HepG2 (cell line): ENCODE results near the gene VPS25. TPM values are rescaled to one million over a fixed set of nuclear protein-coding genes. Genes with fewer than 3 reads are reported as not detected.

ENCODE experiments used
- AKAP8 ChIP-seq: sonication (generic); formaldehyde crosslinking; IDR thresholded peaks from 2 replicates; pipeline ENCODE4 v1.5.1; 2020; ENCODE audit warnings: mild to moderate bottlenecking, missing genetic modification reagents
- CSRNP1 ChIP-seq: sonication (generic); formaldehyde crosslinking; IDR thresholded peaks from 2 replicates; pipeline ENCODE4 v1.8.1; 2023; ENCODE audit warnings: mild to moderate bottlenecking, missing genetic modification reagents
- FOSL1 ChIP-seq: sonication (generic); formaldehyde crosslinking; IDR thresholded peaks from 2 replicates; pipeline ENCODE4 v1.9.0; 2021; ENCODE audit warnings: missing genetic modification reagents, borderline replicate concordance
- FOXM1 ChIP-seq: sonication (generic); formaldehyde crosslinking; IDR thresholded peaks from 2 replicates; pipeline ENCODE4 v1.5.0; 2020; ENCODE audit warnings: missing genetic modification reagents
- GABPA ChIP-seq, 2 experiments: IDR thresholded peaks; 2 replicates each; pipeline ENCODE4 v1.6.1; 2011 to 2016; ENCODE audit warnings: low read depth in 2 of 2, low read length in 1 of 2, missing biosample characterization in 1 of 2, missing genetic modification characterization in 1 of 2
- HDAC6 ChIP-seq: fragments of 200-600 bp; sonication (generic); IDR thresholded peaks from 2 replicates; pipeline ENCODE4 v1.7.0; 2017; ENCODE audit warnings: mild to moderate bottlenecking, antibody characterized with exemption, low read length, low read depth
- JUNB ChIP-seq: sonication (generic); formaldehyde crosslinking; IDR thresholded peaks from 2 replicates; pipeline ENCODE4 v1.8.0; 2022; ENCODE audit warnings: missing genetic modification reagents, mild to moderate bottlenecking, borderline replicate concordance
- KDM1A ChIP-seq: IDR thresholded peaks from 2 replicates; pipeline ENCODE4 v1.6.1; 2016; ENCODE audit warnings: missing compliant biosample characterization
- KDM5A ChIP-seq: fragments of 200-600 bp; sonication (generic); IDR thresholded peaks from 2 replicates; pipeline ENCODE4 v1.7.0; 2018; ENCODE audit warnings: antibody characterized with exemption, mild to moderate bottlenecking, low read length, borderline replicate concordance
- NAIF1 ChIP-seq: sonication (generic); formaldehyde crosslinking; IDR thresholded peaks from 2 replicates; pipeline ENCODE4 v1.5.0; 2020; ENCODE audit warnings: mild to moderate bottlenecking, missing genetic modification reagents, borderline replicate concordance
- NR2F1 ChIP-seq, 2 experiments: fragments of 450-650 bp in 1 of 2; formaldehyde crosslinking in 1 of 2; IDR thresholded peaks; 2 replicates each; pipeline versions ENCODE4 v1.5.0 to v1.6.1; 2016 to 2020; ENCODE audit warnings: mild to moderate bottlenecking in 1 of 2, missing compliant biosample characterization in 1 of 2, missing genetic modification reagents in 1 of 2, moderate library complexity in 1 of 2
- NR2F2 ChIP-seq: IDR thresholded peaks from 2 replicates; pipeline ENCODE4 v1.6.1; 2012; ENCODE audit warnings: low read depth, inconsistent platforms, borderline replicate concordance
- RBAK ChIP-seq: sonication (generic); formaldehyde crosslinking; IDR thresholded peaks from 2 replicates; pipeline ENCODE4 v1.5.1; 2020; ENCODE audit warnings: mild to moderate bottlenecking, missing genetic modification reagents
- SAFB2 ChIP-seq: sonication (generic); formaldehyde crosslinking; IDR thresholded peaks from 2 replicates; pipeline ENCODE4 v1.5.1; 2020; ENCODE audit warnings: missing genetic modification reagents, low read depth, mild to moderate bottlenecking, borderline replicate concordance
- TRAFD1 ChIP-seq: sonication (generic); formaldehyde crosslinking; IDR thresholded peaks from 2 replicates; pipeline ENCODE4 v1.5.1; 2020; ENCODE audit warnings: missing genetic modification reagents, mild to moderate bottlenecking, borderline replicate concordance
- ZFP36 ChIP-seq: fragments of 150-350 bp; IDR thresholded peaks from 2 replicates; pipeline ENCODE4 v1.6.1; 2018; ENCODE audit warnings: borderline replicate concordance, low read length, low read depth; ENCODE audit not compliant: partially characterized antibody
- ZNF281 ChIP-seq: sonication (generic); formaldehyde crosslinking; IDR thresholded peaks from 2 replicates; pipeline ENCODE4 v1.4.0; 2020; ENCODE audit warnings: missing genetic modification reagents, borderline replicate concordance
- ZNF3 ChIP-seq: IDR thresholded peaks from 2 replicates; pipeline ENCODE4 v1.7.0; 2017; ENCODE audit warnings: inconsistent platforms
- ZNF414 ChIP-seq: sonication (generic); formaldehyde crosslinking; IDR thresholded peaks from 2 replicates; pipeline ENCODE4 v1.5.0; 2020; ENCODE audit warnings: missing genetic modification reagents
- ZNF430 ChIP-seq: sonication (generic); formaldehyde crosslinking; IDR thresholded peaks from 2 replicates; pipeline ENCODE4 v1.9.0; 2021; ENCODE audit warnings: mild to moderate bottlenecking, missing genetic modification reagents
- ZNF703 ChIP-seq: sonication (generic); formaldehyde crosslinking; IDR thresholded peaks from 2 replicates; pipeline ENCODE4 v1.5.1; 2020; ENCODE audit warnings: missing genetic modification reagents, mild to moderate bottlenecking, moderate library complexity, borderline replicate concordance
- ZSCAN20 ChIP-seq: sonication (generic); formaldehyde crosslinking; IDR thresholded peaks from 2 replicates; pipeline ENCODE4 v1.4.0; 2020; ENCODE audit warnings: missing genetic modification reagents, mild to moderate bottlenecking, borderline replicate concordance
- polyA plus RNA-seq, 8 experiments: library from polyadenylated mRNA; depleted of rRNA in 3 of 8; stranded (reverse) in 7 of 8; unstranded in 1 of 8; fragments of >200 nt; fragmentation: Illumina TruSeq in 4 of 8; extraction: Trizol in 4 of 8; gene quantifications; 2 replicates each; pipeline versions ENCODE4 v1.2.1 to v1.2.3, GENCODE V29; 2011 to 2016; ENCODE audit warnings: low read depth in 4 of 8, missing spikeins in 1 of 8, mixed read lengths in 1 of 8; ENCODE audit not compliant: insufficient read depth in 1 of 8
- total RNA-seq, 5 experiments: library from RNA; depleted of rRNA; stranded (reverse); fragments of >200 nt; fragmentation: Illumina TruSeq; extraction: Trizol; gene quantifications; 2 replicates each; pipeline ENCODE4 v1.2.3, GENCODE V29; 2016; ENCODE audit warnings: low read depth in 1 of 5

The VPS25 gene
- total and polyA plus RNA-seq, 2 of the 13 experiments (the other 11 are each of a cell fraction or from before 2014, with no cell fraction given) = 161 to 249 TPM

- TF ChIP-seq ZNF281 = no peak
- TF ChIP-seq AKAP8 = peak; percentile 1; the same call in 1 of the 2 replicates
- TF ChIP-seq CSRNP1 (CRISPR knock-in tag) = peak; percentile 21; the same call in 1 of the 2 replicates
- TF ChIP-seq NR2F2 = no peak
- no peak for TF ChIP-seq GABPA (IDR thresholded peaks at IDR 0.05; ENCODE audit: low read depth, low read length)
- TF ChIP-seq GABPA (CRISPR knock-in tag; IDR thresholded peaks at IDR 0.05; ENCODE audit: low read depth) = no peak
- TF ChIP-seq RBAK (CRISPR knock-in tag) = no peak
- TF ChIP-seq NR2F1 (CRISPR knock-in tag; IDR thresholded peaks at IDR 0.05) = no peak
- peak; percentile 46; the same call in 1 of the 2 replicates for TF ChIP-seq ZNF703 (CRISPR knock-in tag)
- TF ChIP-seq FOXM1 = no peak
- TF ChIP-seq FOSL1 (CRISPR knock-in tag) = no peak
- no peak for TF ChIP-seq ZNF3 (CRISPR knock-in tag)
- TF ChIP-seq HDAC6 = no peak
- TF ChIP-seq ZFP36 = no peak
- no peak for TF ChIP-seq ZNF414 (CRISPR knock-in tag)
- no peak for TF ChIP-seq JUNB (CRISPR knock-in tag)
- peak; percentile 53; the same call in 1 of the 2 replicates for TF ChIP-seq KDM5A
- TF ChIP-seq TRAFD1 (CRISPR knock-in tag) = 0 out of 2 replicates have a peak, but pooled peaks have one; percentile 60
- TF ChIP-seq NAIF1 (CRISPR knock-in tag) = no peak
- TF ChIP-seq SAFB2 (CRISPR knock-in tag) = no peak; the same call in 1 of the 2 replicates
- no peak; the same call in 1 of the 2 replicates for TF ChIP-seq ZNF430 (CRISPR knock-in tag)
- TF ChIP-seq ZSCAN20 (CRISPR knock-in tag) = no peak
- TF ChIP-seq KDM1A = no peak
Observed at GRCh38 chr17:42780851-42781638, 7.8 kb downstream of the VPS25 start (continued).
